ENCODE data around the gene FAU. TPM values are rescaled to one million over a fixed set of nuclear protein-coding genes. Genes with fewer than 3 reads are reported as not detected.

The FAU gene
- total and polyA plus RNA-seq, 2 of the 13 experiments (the other 11 are each of a cell fraction or from before 2014, with no cell fraction given): 374 to 869 TPM

GRCh38 chr11:65165410-65166317 lies 43.7 kb upstream of the FAU start (continued):
- TF ChIP-seq SMAD1 (CRISPR knock-in tag; IDR thresholded peaks at IDR 0.05; ENCODE audit: borderline replicate concordance, low read depth): no peak
- no peak for TF ChIP-seq GMEB2 (CRISPR knock-in tag; IDR thresholded peaks at IDR 0.05; ENCODE audit: low read depth)
- no peak for TF ChIP-seq TIGD3 (CRISPR knock-in tag; IDR thresholded peaks at IDR 0.05; ENCODE audit: borderline replicate concordance)
- TF ChIP-seq ZNF510 (CRISPR knock-in tag; IDR thresholded peaks at IDR 0.05; ENCODE audit: low read depth): no peak
- TF ChIP-seq ZNF563 (CRISPR knock-in tag; IDR thresholded peaks at IDR 0.05): no peak
- no peak for TF ChIP-seq MXD3 (CRISPR knock-in tag; IDR thresholded peaks at IDR 0.05)
- no peak for TF ChIP-seq ZNF256 (CRISPR knock-in tag; conservative IDR thresholded peaks at IDR 0.05)
- no peak for TF ChIP-seq ARNT (IDR thresholded peaks at IDR 0.05)
- no peak for TF ChIP-seq TAF15 (IDR thresholded peaks at IDR 0.05; ENCODE audit: low read depth, low read length, poor library complexity, severe bottlenecking)
- TF ChIP-seq ZBTB49 (CRISPR knock-in tag; IDR thresholded peaks at IDR 0.05; ENCODE audit: borderline replicate concordance): no peak
- no peak for TF ChIP-seq ZBTB10 (CRISPR knock-in tag; IDR thresholded peaks at IDR 0.05; ENCODE audit: borderline replicate concordance)
- TF ChIP-seq HIVEP1 (CRISPR knock-in tag; IDR thresholded peaks at IDR 0.05): peak; percentile 68; the same call in 1 of the 2 replicates
- no peak; the same call in 1 of the 2 replicates for TF ChIP-seq RBFOX2 (IDR thresholded peaks at IDR 0.05; ENCODE audit: low read depth, low read length)
- TF ChIP-seq AHR (CRISPR knock-in tag; IDR thresholded peaks at IDR 0.05): no peak
- no peak for TF ChIP-seq ZBTB21 (CRISPR knock-in tag; IDR thresholded peaks at IDR 0.05)
- no peak for TF ChIP-seq CCAR2 (optimal IDR thresholded peaks at IDR 0.05; ENCODE audit: low read depth, low read length)
- TF ChIP-seq ZC3H4 (CRISPR knock-in tag; IDR thresholded peaks at IDR 0.05; ENCODE audit: borderline replicate concordance): no peak
- 0 out of 2 replicates have a peak, but pooled peaks have one; percentile 73 for TF ChIP-seq ZNF33B (CRISPR knock-in tag; IDR thresholded peaks at IDR 0.05)
- no peak for TF ChIP-seq ZNF678 (CRISPR knock-in tag; IDR thresholded peaks at IDR 0.05)
- no peak for TF ChIP-seq ATF7-NPFF (CRISPR knock-in tag; IDR thresholded peaks at IDR 0.05; ENCODE audit: low read depth)
- no peak for TF ChIP-seq ZNF567 (CRISPR knock-in tag; IDR thresholded peaks at IDR 0.05; ENCODE audit: borderline replicate concordance)

Data from HepG2 (cell line).